Endothelial cell of umbilical vein (primary cell): ENCODE data around the gene FIBCD1. TPM values are rescaled to one million over a fixed set of nuclear protein-coding genes. Genes with fewer than 3 reads are reported as not detected.

ENCODE experiments used
- BruUV-seq: library from RNA; stranded (reverse); fragments of 400-500 nt; replicated peaks from 2 replicates; lab custom pipeline; 2021; lab: Mats Ljungman, UMichigan
- CTCF ChIA-PET: fragments of 300-600, 350-600 bp; sonication (Branson Sonifier 250); formaldehyde crosslinking; loops from one replicate; lab custom pipeline; 2021; ENCODE audit warnings: antibody characterized with exemption, inconsistent platforms; lab: Charles Lee
- POLR2A ChIA-PET: fragments of 300-600, 350-600 bp; sonication (Branson Sonifier 250); formaldehyde crosslinking; loops from one replicate; lab custom pipeline; 2021; ENCODE audit warnings: antibody characterized with exemption, inconsistent platforms; lab: Charles Lee
- DNase-seq: peaks from one replicate; pipeline ENCODE4 v3.0.0-alpha.2; 2011; ENCODE audit warnings: low read depth, low spot score
- FAIRE-seq: peaks from 2 replicates; lab custom pipeline; 2011; peaks lifted over from hg19 to GRCh38; lab: Jason Lieb, UNC
- H2AFZ ChIP-seq: 2 replicates; pipeline ENCODE4 v1.6.0; 2012; ENCODE audit warnings: low read depth, low read length, control low read depth, inconsistent platforms
- H3K27ac ChIP-seq: 2 replicates; pipeline ENCODE4 v1.5.1; 2011; ENCODE audit warnings: low read depth, mild to moderate bottlenecking, control low read depth, low read length, moderate library complexity; ENCODE audit not compliant: insufficient read depth
- H3K27me3 ChIP-seq, 2 experiments: 2 replicates each; pipeline versions ENCODE4 v1.6.0 to v1.6.1; 2011; ENCODE audit warnings: low read length in 2 of 2, mixed read lengths in 1 of 2; ENCODE audit not compliant: control insufficient read depth in 2 of 2, insufficient read depth in 2 of 2
- H3K36me3 ChIP-seq, 2 experiments: 2 replicates in 1 of 2; 3 replicates in 1 of 2; pipeline ENCODE4 v1.5.1; 2011; ENCODE audit warnings: low read length in 2 of 2, mild to moderate bottlenecking in 1 of 2, moderate library complexity in 1 of 2; ENCODE audit not compliant: control insufficient read depth in 2 of 2, insufficient read depth in 2 of 2; ENCODE audit errors: extremely low read depth in 1 of 2
- H3K4me1 ChIP-seq: 3 replicates; pipeline ENCODE4 v1.5.1; 2011; ENCODE audit warnings: mild to moderate bottlenecking, low read length; ENCODE audit not compliant: control insufficient read depth, insufficient read depth; ENCODE audit errors: extremely low read depth
- H3K4me2 ChIP-seq: 2 replicates; pipeline ENCODE4 v1.6.1; 2011; ENCODE audit warnings: low read length, control low read depth, mixed read lengths; ENCODE audit not compliant: insufficient read depth
- H3K4me3 ChIP-seq, 3 experiments: fragments of 200-600 bp in 1 of 3; sonication (generic), shearing (Covaris generic) in 1 of 3; replicated peaks in 1 of 3; 2 replicates each; pipeline ENCODE4 v1.5.1; 2011 to 2016; ENCODE audit warnings: control low read depth in 3 of 3, low read length in 3 of 3, mild to moderate bottlenecking in 2 of 3, inconsistent platforms in 1 of 3, low read depth in 1 of 3, moderate library complexity in 1 of 3; ENCODE audit not compliant: insufficient read depth in 1 of 3
- H3K79me2 ChIP-seq: 2 replicates; pipeline ENCODE4 v1.6.0; 2012; ENCODE audit warnings: low read length, inconsistent platforms; ENCODE audit not compliant: control insufficient read depth, insufficient read depth
- H3K9ac ChIP-seq: replicated peaks from 2 replicates; pipeline ENCODE3; 2011; ENCODE audit warnings: low read length, control low read depth; ENCODE audit not compliant: insufficient read depth; ENCODE audit errors: extremely low read depth
- H3K9me1 ChIP-seq: replicated peaks from 3 replicates; pipeline ENCODE4 v1.6.0; 2011; ENCODE audit warnings: mild to moderate bottlenecking, low read length; ENCODE audit not compliant: control insufficient read depth, insufficient read depth; ENCODE audit errors: extremely low read depth
- H3K9me3 ChIP-seq: replicated peaks from 2 replicates; pipeline ENCODE4 v1.5.1; 2012; ENCODE audit warnings: low read length, inconsistent platforms; ENCODE audit not compliant: control insufficient read depth, insufficient read depth
- H4K20me1 ChIP-seq: replicated peaks from 2 replicates; pipeline ENCODE3; 2011; ENCODE audit warnings: mild to moderate bottlenecking, low read length; ENCODE audit not compliant: control insufficient read depth, insufficient read depth; ENCODE audit errors: extremely low read depth
- EZH2 ChIP-seq: IDR thresholded peaks from 2 replicates; pipeline ENCODE4 v1.6.1; 2012; ENCODE audit warnings: borderline replicate concordance, low read depth, mild to moderate bottlenecking, moderate library complexity, low read length, inconsistent platforms; ENCODE audit not compliant: severe bottlenecking
- FOS ChIP-seq: IDR thresholded peaks from 2 replicates; pipeline ENCODE4 v1.6.1; 2011; ENCODE audit warnings: mild to moderate bottlenecking, low read length, moderate library complexity, borderline replicate concordance; ENCODE audit not compliant: insufficient read depth
- GATA2 ChIP-seq: IDR thresholded peaks from 2 replicates; pipeline ENCODE4 v1.7.0; 2011; ENCODE audit warnings: low read depth, mild to moderate bottlenecking, moderate library complexity, mixed read lengths, low read length; ENCODE audit not compliant: insufficient read length, insufficient read depth
- JUN ChIP-seq: IDR thresholded peaks from 2 replicates; pipeline ENCODE4 v1.6.1; 2011; ENCODE audit warnings: borderline replicate concordance, low read depth; ENCODE audit not compliant: insufficient read length, insufficient read depth
- MYC ChIP-seq: IDR thresholded peaks from one replicate; pipeline ENCODE4 v1.6.1; 2011; ENCODE audit warnings: mild to moderate bottlenecking, low read depth, low read length
- POLR2A ChIP-seq: IDR thresholded peaks from 2 replicates; pipeline ENCODE4 v1.6.1; 2012; ENCODE audit warnings: low read depth, mild to moderate bottlenecking, control low read depth, low read length
- POLR2AphosphoS5 ChIP-seq: IDR thresholded peaks from 2 replicates; pipeline ENCODE4 v1.6.1; 2012; ENCODE audit warnings: low read depth, mild to moderate bottlenecking, control low read depth, low read length, moderate library complexity; ENCODE audit not compliant: insufficient read depth
- dilution Hi-C: fragments of 300-500 bp; cut with MboI; formaldehyde crosslinking; loops from one replicate; pipeline ENCODE4 v1.15.0; 2019; ENCODE audit warnings: low sequenced_read_pairs; ENCODE audit not compliant: extremely low pct_ligation_motif_present
- intact Hi-C: fragments of 100-400 bp; cut with micrococcal nuclease; formaldehyde crosslinking; loops from one replicate; pipeline ENCODE4 v1.10.0; 2022
- polyA plus RNA-seq, 4 experiments: library from polyadenylated mRNA; depleted of rRNA in 3 of 4; stranded (reverse) in 3 of 4; unstranded in 1 of 4; fragments of >200 nt; gene quantifications; 2 replicates each; pipeline versions ENCODE4 v1.2.1 to v1.2.3, GENCODE V29; 2011 to 2012; ENCODE audit warnings: missing spikeins in 1 of 4
- total RNA-seq: library from RNA; stranded (reverse); gene quantifications from 2 replicates; pipeline ENCODE4 v1.2.3, GENCODE V29; 2021
- TF ChIP-seq, protein P1 (sequence below): IDR thresholded peaks from 2 replicates; pipeline ENCODE4 v1.6.1; 2011; ENCODE audit not compliant: insufficient read depth, insufficient read length
- TF ChIP-seq, protein P2 (sequence below), 2 donors: IDR thresholded peaks; 1 replicate in 1 of 2; 2 replicates in 1 of 2; pipeline ENCODE4 v1.5.1; 2011; ENCODE audit warnings: low read length in 2 of 2, mild to moderate bottlenecking in 2 of 2, moderate library complexity in 2 of 2, control low read depth in 1 of 2, inconsistent platforms in 1 of 2, low read depth in 1 of 2; ENCODE audit not compliant: insufficient read depth in 1 of 2; ENCODE audit errors: extremely low read depth in 1 of 2

FIBCD1 gene
- total and polyA plus RNA-seq, 2 donors (not counting 3 experiments of a cell fraction or from before 2014, with no cell fraction given): 0.14 TPM; not detected in 1

DNA sequence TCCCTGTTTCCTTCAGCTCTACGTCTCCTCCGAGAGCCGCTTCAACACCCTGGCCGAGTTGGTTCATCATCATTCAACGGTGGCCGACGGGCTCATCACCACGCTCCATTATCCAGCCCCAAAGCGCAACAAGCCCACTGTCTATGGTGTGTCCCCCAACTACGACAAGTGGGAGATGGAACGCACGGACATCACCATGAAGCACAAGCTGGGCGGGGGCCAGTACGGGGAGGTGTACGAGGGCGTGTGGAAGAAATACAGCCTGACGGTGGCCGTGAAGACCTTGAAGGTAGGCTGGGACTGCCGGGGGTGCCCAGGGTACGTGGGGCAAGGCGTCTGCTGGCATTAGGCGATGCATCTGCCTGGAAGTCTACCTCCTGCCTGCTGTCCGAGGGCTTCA lies 76.3 kb downstream of the FIBCD1 start:
- POLR2A ChIA-PET: no interaction called here
- peaks cover 31% of the 10 kb centered on the region for H3K4me1 ChIP-seq
- DNase-seq: no peak
- H3K4me2 ChIP-seq: no peak overlapping the region
- no peak overlapping the region for H3K27ac ChIP-seq
- dilution Hi-C loops (loop anchor here (25.0 kb wide), 1 partner anchor 175 kb away; the partner anchor contains the start of gene EXOSC2), intact Hi-C loops (loop anchor here (1.0 kb wide), 3 partner anchors 26 to 161 kb away; no protein-coding TSS in a partner anchor)
- H3K79me2 ChIP-seq: peaks cover 82% of the 10 kb centered on the region
- H4K20me1 ChIP-seq: no peaks in the 10 kb centered on the region
- H3K9me3 ChIP-seq: no peaks in the 10 kb centered on the region
- H3K27me3 ChIP-seq: no peaks in the 10 kb centered on the region
- no TSS peak for BruUV-seq
- H3K36me3 ChIP-seq: peaks cover 13 to 20% of the 10 kb centered on the region in 2 experiments
- TF ChIP-seq, protein P1, sequence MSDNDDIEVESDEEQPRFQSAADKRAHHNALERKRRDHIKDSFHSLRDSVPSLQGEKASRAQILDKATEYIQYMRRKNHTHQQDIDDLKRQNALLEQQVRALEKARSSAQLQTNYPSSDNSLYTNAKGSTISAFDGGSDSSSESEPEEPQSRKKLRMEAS: no peak
- TF ChIP-seq FOS (no peak), POLR2AphosphoS5 (no peak), GATA2 (no peak), POLR2A (no peak), JUN (no peak), EZH2 (no peak), MYC (no peak)
- TF ChIP-seq, protein P2, sequence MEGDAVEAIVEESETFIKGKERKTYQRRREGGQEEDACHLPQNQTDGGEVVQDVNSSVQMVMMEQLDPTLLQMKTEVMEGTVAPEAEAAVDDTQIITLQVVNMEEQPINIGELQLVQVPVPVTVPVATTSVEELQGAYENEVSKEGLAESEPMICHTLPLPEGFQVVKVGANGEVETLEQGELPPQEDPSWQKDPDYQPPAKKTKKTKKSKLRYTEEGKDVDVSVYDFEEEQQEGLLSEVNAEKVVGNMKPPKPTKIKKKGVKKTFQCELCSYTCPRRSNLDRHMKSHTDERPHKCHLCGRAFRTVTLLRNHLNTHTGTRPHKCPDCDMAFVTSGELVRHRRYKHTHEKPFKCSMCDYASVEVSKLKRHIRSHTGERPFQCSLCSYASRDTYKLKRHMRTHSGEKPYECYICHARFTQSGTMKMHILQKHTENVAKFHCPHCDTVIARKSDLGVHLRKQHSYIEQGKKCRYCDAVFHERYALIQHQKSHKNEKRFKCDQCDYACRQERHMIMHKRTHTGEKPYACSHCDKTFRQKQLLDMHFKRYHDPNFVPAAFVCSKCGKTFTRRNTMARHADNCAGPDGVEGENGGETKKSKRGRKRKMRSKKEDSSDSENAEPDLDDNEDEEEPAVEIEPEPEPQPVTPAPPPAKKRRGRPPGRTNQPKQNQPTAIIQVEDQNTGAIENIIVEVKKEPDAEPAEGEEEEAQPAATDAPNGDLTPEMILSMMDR (IDR thresholded peaks at IDR 0.05; ENCODE audit: extremely low read depth in 1 of 2, insufficient read depth in 1 of 2, low read depth in 1 of 2, low read length in 2 of 2): no peak
- no peak for FAIRE-seq
- no peak overlapping the region for H3K4me3 ChIP-seq
- no peak overlapping the region for H3K9ac ChIP-seq
- no peaks in the 10 kb centered on the region for H3K9me1 ChIP-seq
- H2AFZ ChIP-seq: no peak overlapping the region
- CTCF ChIA-PET: interaction anchor here (0.9 to 11.0 kb wide), 10 partner anchors 12 to 184 kb away, joined by 3 to 327 read pairs (median 4); no protein-coding TSS in a partner anchor
